Body of pancreas (tissue), 4 donors: Measurements from ENCODE around the gene CELSR1. TPM values are rescaled to one million over a fixed set of nuclear protein-coding genes. Genes with fewer than 3 reads are reported as not detected.

Source experiments
- ATAC-seq: fragments of 150-250 bp; one replicate; pipeline ENCODE4 v1.9.1; 2016
- DNase-seq, 4 donors: peaks; one replicate each; pipeline ENCODE4 v3.0.0-alpha.2; 2019
- H3K27ac ChIP-seq, 4 donors: fragments of 200-600 bp; sonication (generic); 1 replicate in 3 of 4; 2 replicates in 1 of 4; pipeline versions ENCODE4 v1.5.1 to v1.6.1; 2016 to 2019; ENCODE audit warnings: mild to moderate bottlenecking in 1 of 4, mixed read lengths in 1 of 4, moderate library complexity in 1 of 4
- H3K27me3 ChIP-seq, 2 donors: fragments of 200-600 bp; sonication (generic); one replicate each; pipeline ENCODE4 v1.6.0; 2016; ENCODE audit warnings: mild to moderate bottlenecking in 1 of 2
- H3K36me3 ChIP-seq, 2 donors: fragments of 200-600 bp; sonication (generic); replicated peaks in 1 of 2; 2 replicates each; pipeline ENCODE4 v1.5.1; 2016; ENCODE audit warnings: low read depth in 2 of 2; ENCODE audit not compliant: insufficient read depth in 1 of 2
- H3K4me1 ChIP-seq: fragments of 200-600 bp; sonication (generic); one replicate; pipeline ENCODE4 v1.6.0; 2016
- H3K4me3 ChIP-seq, 2 donors: fragments of 200-600 bp; sonication (generic); 1 replicate in 1 of 2; 2 replicates in 1 of 2; pipeline ENCODE4 v1.5.1; 2016 to 2019
- H3K9me3 ChIP-seq, 3 donors: fragments of 200-600 bp; sonication (generic); 1 replicate in 2 of 3; 2 replicates in 1 of 3; pipeline ENCODE4 v1.5.1; 2016
- POLR2A ChIP-seq, 3 donors: fragments of 450-650 bp; IDR thresholded peaks; one replicate each; pipeline ENCODE4 v1.6.1; 2016; ENCODE audit warnings: antibody characterized with exemption in 3 of 3, mild to moderate bottlenecking in 2 of 3
- WGBS, 2 donors: methylation state at CpG; one replicate each; pipeline ENCODE4 v1.1.5; 2017; 5-methylcytosine and 5-hydroxymethylcytosine counted together
- intact Hi-C: fragments of 100-400 bp; cut with DNase I; formaldehyde crosslinking; loops from one replicate; pipeline ENCODE4 v1.15.1; 2023
- total RNA-seq, 2 donors: library from RNA; depleted of rRNA; stranded (reverse); fragments of >200 nt; gene quantifications; one replicate each; pipeline ENCODE4 v1.1.0, GENCODE V29; 2016
- TF ChIP-seq, protein P1 (sequence below), 7 experiments: fragments of 450-650 bp in 4 of 7; fragments of 200-600 bp in 3 of 7; sonication (generic) in 3 of 7; IDR thresholded peaks; one replicate each; pipeline ENCODE4 v1.5.1; 2016 to 2019; ENCODE audit warnings: antibody characterized with exemption in 7 of 7

CELSR1 gene
- total RNA-seq, 2 donors from 2014 or later = 0.66 to 3.6 TPM

GRCh38 chr22:46339956-46340355 is 197.5 kb downstream of the CELSR1 start:
- ATAC-seq (no peak), DNase-seq (no peak)
- no peaks in the 10 kb centered on the region for H3K27me3 ChIP-seq
- no peak for TF ChIP-seq POLR2A (IDR thresholded peaks at IDR 0.05)
- TF ChIP-seq, protein P1, sequence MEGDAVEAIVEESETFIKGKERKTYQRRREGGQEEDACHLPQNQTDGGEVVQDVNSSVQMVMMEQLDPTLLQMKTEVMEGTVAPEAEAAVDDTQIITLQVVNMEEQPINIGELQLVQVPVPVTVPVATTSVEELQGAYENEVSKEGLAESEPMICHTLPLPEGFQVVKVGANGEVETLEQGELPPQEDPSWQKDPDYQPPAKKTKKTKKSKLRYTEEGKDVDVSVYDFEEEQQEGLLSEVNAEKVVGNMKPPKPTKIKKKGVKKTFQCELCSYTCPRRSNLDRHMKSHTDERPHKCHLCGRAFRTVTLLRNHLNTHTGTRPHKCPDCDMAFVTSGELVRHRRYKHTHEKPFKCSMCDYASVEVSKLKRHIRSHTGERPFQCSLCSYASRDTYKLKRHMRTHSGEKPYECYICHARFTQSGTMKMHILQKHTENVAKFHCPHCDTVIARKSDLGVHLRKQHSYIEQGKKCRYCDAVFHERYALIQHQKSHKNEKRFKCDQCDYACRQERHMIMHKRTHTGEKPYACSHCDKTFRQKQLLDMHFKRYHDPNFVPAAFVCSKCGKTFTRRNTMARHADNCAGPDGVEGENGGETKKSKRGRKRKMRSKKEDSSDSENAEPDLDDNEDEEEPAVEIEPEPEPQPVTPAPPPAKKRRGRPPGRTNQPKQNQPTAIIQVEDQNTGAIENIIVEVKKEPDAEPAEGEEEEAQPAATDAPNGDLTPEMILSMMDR (IDR thresholded peaks at IDR 0.05) = no peak
- no peak overlapping the region for H3K4me3 ChIP-seq
- intact Hi-C loops = no loop called here
- H3K9me3 ChIP-seq = no peaks in the 10 kb centered on the region
- H3K4me1 ChIP-seq = peaks cover 17% of the 10 kb centered on the region
- no peak overlapping the region for H3K27ac ChIP-seq
- 77% methylated on average over 5 of the region's 5 CpGs for WGBS, 2 donors
- peaks cover 0 to 23% of the 10 kb centered on the region in 2 donors for H3K36me3 ChIP-seq

DNA sequence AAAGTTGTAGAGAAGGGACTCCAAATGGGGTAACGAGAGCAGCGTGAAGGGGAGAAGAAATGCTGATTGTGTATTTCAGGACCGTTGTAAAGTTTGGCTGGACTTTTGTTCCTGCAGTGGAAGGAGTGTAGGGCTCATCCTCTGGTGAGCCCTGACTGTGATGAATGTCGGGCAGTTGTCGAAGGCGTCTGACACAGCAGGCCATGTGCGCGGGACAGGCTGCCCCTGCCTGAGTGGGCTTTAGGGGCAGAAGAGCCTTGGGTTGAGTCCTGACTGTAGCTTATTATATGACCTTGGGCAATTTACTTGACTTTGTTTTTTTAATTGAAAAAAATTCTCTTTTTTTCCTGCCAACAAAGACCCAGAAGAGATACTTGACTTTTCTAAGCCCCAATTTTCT is 198.8 kb downstream of the CELSR1 start:
- WGBS, 2 donors = 84 to 92% methylated on average over 8 of the region's 8 CpGs
- TF ChIP-seq, protein P1 (IDR thresholded peaks at IDR 0.05) = no peak
- no peak for TF ChIP-seq POLR2A (IDR thresholded peaks at IDR 0.05)
- no peaks in the 10 kb centered on the region for H3K27me3 ChIP-seq

GRCh38 chr22:46337870-46338269 is 199.6 kb downstream of the CELSR1 start:
- TF ChIP-seq, protein P1 (IDR thresholded peaks at IDR 0.05) = no peak
- TF ChIP-seq POLR2A (IDR thresholded peaks at IDR 0.05) = no peak
- DNase-seq = no peak

More for the DNA sequence above, 198.8 kb downstream of the CELSR1 start:
- intact Hi-C loops = no loop called here
- Histone ChIP-seq H3K4me1 (peaks cover 17% of the 10 kb centered on the region), H3K27ac (no peak overlapping the region), H3K9me3 (no peaks in the 10 kb centered on the region), H3K36me3 (peaks cover 0 to 19% of the 10 kb centered on the region in 2 donors), H3K4me3 (no peak overlapping the region)
- DNase-seq = no peak
- no peak for ATAC-seq

DNA sequence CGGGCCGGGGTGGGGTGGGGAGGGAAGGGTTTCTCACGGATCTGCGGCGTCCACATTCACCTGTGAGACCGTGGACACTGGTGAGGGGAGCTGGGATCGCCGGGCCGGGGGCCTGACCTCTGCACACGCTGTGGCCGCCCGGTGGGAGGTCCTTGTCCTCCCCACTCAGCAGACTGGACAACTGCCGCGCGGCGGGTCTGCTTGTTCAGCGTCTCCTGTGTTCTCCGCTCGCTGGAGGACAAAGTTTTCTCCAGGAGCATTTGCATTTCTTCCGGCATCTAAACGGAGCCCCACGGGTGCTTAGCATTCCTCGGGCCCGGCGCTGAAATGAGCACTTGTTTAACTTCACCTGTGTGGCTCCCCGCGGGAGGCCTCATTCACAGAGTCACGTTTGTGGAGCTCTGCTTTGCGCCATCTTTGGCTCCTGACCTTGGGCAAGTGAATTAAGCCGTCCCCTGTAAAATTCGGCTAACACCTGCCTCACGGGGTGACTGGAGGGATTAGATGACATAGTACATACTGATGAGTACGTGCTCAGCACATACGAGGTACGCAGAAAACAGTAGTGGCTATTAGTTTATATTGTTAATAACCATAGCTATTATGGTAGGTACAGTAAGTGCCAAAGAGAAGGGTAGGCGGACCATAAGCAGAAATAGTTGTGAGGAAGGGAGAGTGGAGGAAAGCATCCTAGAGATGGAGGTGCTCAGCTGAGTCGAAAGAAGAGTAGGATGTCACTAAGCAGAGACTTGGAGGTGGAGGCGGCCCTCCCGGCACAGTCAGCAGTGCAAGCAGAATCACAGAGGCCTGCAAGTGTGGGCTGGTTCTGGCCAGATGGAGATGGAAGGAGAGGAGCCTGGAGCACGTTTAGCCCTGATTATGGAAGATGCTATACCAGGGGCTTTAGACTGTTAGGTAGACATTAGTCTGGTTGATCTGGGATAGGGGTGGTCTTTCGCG is 201.0 kb downstream of the CELSR1 start:
- Histone ChIP-seq H3K27ac (peak overlapping the region; percentile 65 to 94 (median 86)), H3K27me3 (no peaks in the 10 kb centered on the region), H3K4me3 (peak overlapping the region; percentile 76 to 87), H3K36me3 (peaks cover 0 to 15% of the 10 kb centered on the region in 2 donors), H3K9me3 (no peaks in the 10 kb centered on the region), H3K4me1 (peaks cover 17% of the 10 kb centered on the region)
- no peak for TF ChIP-seq POLR2A (IDR thresholded peaks at IDR 0.05)
- TF ChIP-seq, protein P1 (IDR thresholded peaks at IDR 0.05) = no peak
- ATAC-seq (peak; percentile 38), DNase-seq (peak; percentile 30 to 58 (median 48))
- WGBS, 2 donors = 5 to 6% methylated on average over 17 to 40 of the region's 42 CpGs
- intact Hi-C loops = no loop called here

More at GRCh38 chr22:46337870-46338269, 199.6 kb downstream of the CELSR1 start:
- intact Hi-C loops = no loop called here
- H3K4me3 ChIP-seq = no peak overlapping the region
- H3K36me3 ChIP-seq = peaks cover 0 to 18% of the 10 kb centered on the region in 2 donors
- peaks cover 17% of the 10 kb centered on the region for H3K4me1 ChIP-seq
- WGBS, 2 donors = 37 to 43% methylated on average over 2 to 9 of the region's 9 CpGs
- H3K9me3 ChIP-seq = no peaks in the 10 kb centered on the region
- no peak overlapping the region for H3K27ac ChIP-seq
- no peaks in the 10 kb centered on the region for H3K27me3 ChIP-seq
- ATAC-seq = no peak
